Stimulated activated CD8-positive, alpha-beta memory T cell treated with anti-CD3 and anti-CD28 coated beads, Interleukin-4, amount 100 ng/mL, for 4 hours (primary cell): ENCODE measurements around the gene OR51V1.
"Not testable (repeated sequence)": the region's sequence is repeated elsewhere in the genome, so short reads cannot be mapped to it uniquely, and the experiment has no call there.

Experiments used
- DNase-seq, 2 donors: peaks; one replicate each; pipeline ENCODE4 v3.0.0-alpha.2; 2020; ENCODE audit warnings: low read depth in 2 of 2, low spot score in 1 of 2

Gene OR51V1

GRCh38 chr11:5171856-5172255, 28.6 kb downstream of the OR51V1 start:
- no peak for DNase-seq

GRCh38 chr11:5165898-5166297, 34.6 kb downstream of the OR51V1 start:
- not testable (repeated sequence) for DNase-seq

- DNase-seq = not testable (repeated sequence)
Measured at GRCh38 chr11:5164807-5165206, 35.7 kb downstream of the OR51V1 start.

GRCh38 chr11:5161045-5161444, 39.4 kb downstream of the OR51V1 start:
- DNase-seq = not testable (repeated sequence)

GRCh38 chr11:5160217-5160616, 40.3 kb downstream of the OR51V1 start:
- DNase-seq = not testable (repeated sequence)

- DNase-seq = no peak
Measured at GRCh38 chr11:5159806-5160205, 40.7 kb downstream of the OR51V1 start.

GRCh38 chr11:5154657-5155056, 45.8 kb downstream of the OR51V1 start, which contains the start of gene OR52A1:
Gene OR52A1 (minus strand): TSS chr11:5154757. CDS start chr11:5152369, 2,388 bp downstream.
- DNase-seq = no peak

GRCh38 chr11:5153574-5154431, 46.7 kb downstream of the OR51V1 start:
- DNase-seq = no peak

GRCh38 chr11:5151713-5152153, 48.7 kb downstream of the OR51V1 start:
- no peak for DNase-seq
